ENCODE measurements around the gene NRSN2.
"Not testable (repeated sequence)": the region's sequence is repeated elsewhere in the genome, so short reads cannot be mapped to it uniquely, and the experiment has no call there.

NRSN2 gene

DNA sequence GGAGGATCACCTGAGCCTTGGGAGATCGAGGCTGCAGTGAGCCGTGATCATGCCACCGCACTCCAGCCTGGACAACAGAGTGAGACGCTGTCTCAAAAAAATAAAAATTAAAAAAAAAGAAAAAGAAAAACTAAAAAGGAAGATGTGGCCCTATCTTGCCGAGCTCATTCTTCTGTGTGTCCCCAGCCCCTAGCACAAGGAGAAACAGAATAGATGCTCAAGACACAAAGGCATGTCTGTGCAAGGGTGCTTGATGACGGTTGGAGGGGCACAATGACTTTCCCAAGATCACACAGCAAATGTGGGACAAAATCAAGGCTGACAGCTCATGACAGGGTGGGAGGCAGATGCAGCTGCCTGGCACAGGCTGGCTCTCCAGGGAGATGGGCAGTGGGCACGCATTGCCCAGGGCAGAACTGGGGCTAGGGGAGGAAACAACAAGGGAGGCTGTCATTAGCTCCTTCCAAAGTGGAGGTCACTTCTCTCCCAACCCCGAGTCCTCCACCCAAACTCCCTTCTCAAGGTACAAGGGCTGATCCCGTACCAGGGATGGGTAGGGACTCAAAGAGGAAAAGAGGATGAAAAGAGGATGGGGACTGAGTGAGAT is 775 bp upstream of the NRSN2 start:
- in situ Hi-C loops (cut with HindIII; ENCODE audit: low sequenced_read_pairs): no loop called here
- DNase-seq (ENCODE audit: low read depth): no peak
- H3K4me3 ChIP-seq (ENCODE audit: low read depth, low read length): peak overlapping the region; percentile 75
- TF ChIP-seq, protein P1, sequence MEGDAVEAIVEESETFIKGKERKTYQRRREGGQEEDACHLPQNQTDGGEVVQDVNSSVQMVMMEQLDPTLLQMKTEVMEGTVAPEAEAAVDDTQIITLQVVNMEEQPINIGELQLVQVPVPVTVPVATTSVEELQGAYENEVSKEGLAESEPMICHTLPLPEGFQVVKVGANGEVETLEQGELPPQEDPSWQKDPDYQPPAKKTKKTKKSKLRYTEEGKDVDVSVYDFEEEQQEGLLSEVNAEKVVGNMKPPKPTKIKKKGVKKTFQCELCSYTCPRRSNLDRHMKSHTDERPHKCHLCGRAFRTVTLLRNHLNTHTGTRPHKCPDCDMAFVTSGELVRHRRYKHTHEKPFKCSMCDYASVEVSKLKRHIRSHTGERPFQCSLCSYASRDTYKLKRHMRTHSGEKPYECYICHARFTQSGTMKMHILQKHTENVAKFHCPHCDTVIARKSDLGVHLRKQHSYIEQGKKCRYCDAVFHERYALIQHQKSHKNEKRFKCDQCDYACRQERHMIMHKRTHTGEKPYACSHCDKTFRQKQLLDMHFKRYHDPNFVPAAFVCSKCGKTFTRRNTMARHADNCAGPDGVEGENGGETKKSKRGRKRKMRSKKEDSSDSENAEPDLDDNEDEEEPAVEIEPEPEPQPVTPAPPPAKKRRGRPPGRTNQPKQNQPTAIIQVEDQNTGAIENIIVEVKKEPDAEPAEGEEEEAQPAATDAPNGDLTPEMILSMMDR (IDR thresholded peaks at IDR 0.05; ENCODE audit: low read depth, low read length, missing control alignments): no peak

DNA sequence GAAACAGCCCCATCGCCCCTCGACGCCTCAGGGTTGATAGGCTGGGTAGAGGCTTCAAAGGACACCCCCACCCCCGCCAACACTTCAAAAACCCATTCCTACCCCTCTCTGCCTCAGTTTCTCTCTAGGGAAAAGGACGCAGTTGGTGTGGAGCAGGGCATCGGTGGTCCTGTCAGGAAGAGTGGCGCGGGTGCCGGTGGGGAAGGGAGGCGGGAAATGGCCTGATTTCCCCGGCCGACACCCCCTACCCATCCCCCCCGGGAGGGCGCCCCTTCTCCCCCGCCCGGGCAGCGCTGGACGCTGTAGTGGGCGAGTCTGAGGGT is 367 bp downstream of the NRSN2 start:
- in situ Hi-C loops (cut with HindIII; ENCODE audit: low sequenced_read_pairs): no loop called here
- peak overlapping the region; percentile 75 for H3K4me3 ChIP-seq (ENCODE audit: low read depth, low read length)
- TF ChIP-seq, protein P1 (IDR thresholded peaks at IDR 0.05; ENCODE audit: low read depth, low read length, missing control alignments): no peak
- no peak for DNase-seq (ENCODE audit: low read depth)

GRCh38 chr20:347640-348484 is 951 bp downstream of the NRSN2 start:
- H3K4me3 ChIP-seq (ENCODE audit: low read depth, low read length): peak overlapping the region; percentile 75
- peak; percentile 80 for DNase-seq (ENCODE audit: low read depth)
- in situ Hi-C loops (cut with HindIII; ENCODE audit: low sequenced_read_pairs): no loop called here
- TF ChIP-seq, protein P1 (IDR thresholded peaks at IDR 0.05; ENCODE audit: low read depth, low read length, missing control alignments): no peak

- in situ Hi-C loops (cut with HindIII; ENCODE audit: low sequenced_read_pairs): no loop called here
- no peak for DNase-seq (ENCODE audit: low read depth)
- H3K4me3 ChIP-seq (ENCODE audit: low read depth, low read length): no peak overlapping the region
- TF ChIP-seq, protein P1 (IDR thresholded peaks at IDR 0.05; ENCODE audit: low read depth, low read length, missing control alignments): no peak
These were observed 2.3 kb downstream of the NRSN2 start for GRCh38 chr20:348972-349841.

- in situ Hi-C loops (cut with HindIII; ENCODE audit: low sequenced_read_pairs): no loop called here
- no peak for DNase-seq (ENCODE audit: low read depth)
- H3K4me3 ChIP-seq (ENCODE audit: low read depth, low read length): no peak overlapping the region
- TF ChIP-seq, protein P1 (IDR thresholded peaks at IDR 0.05; ENCODE audit: low read depth, low read length, missing control alignments): no peak
These were observed 6.3 kb downstream of the NRSN2 start for GRCh38 chr20:353166-353565.

DNA sequence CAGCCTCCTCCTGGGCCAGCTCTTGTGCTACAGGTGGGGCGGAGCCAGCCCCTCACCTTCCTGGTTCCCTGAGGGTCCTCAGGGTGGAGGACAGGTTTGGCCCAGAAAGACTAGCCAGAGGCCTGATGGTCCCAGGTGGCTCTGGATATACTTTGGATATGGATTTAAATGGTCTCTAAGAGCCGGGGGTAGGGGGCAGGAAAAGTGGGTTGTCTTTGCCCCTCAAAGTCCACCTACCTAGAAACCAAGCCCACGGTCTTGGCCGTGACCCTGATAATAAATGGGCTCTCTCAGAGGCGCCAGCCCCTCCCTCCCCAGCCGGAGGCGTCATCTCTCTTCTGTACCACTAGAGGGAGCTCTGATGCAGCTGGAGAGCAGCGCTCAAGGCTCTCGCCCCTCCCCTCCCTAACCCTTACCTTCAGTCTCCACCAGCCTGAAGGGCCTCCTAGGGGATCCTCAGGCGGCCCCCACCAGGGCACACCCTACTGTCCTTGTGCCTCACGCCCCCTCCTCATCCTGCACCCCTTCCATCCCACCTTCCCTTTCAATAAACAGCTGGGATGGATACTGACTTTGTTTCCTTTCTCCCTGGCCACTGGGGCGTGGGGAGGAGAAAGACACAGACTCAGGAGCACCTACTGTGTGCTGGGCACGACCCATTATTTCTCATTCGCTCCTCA is 7.5 kb downstream of the NRSN2 start:
- in situ Hi-C loops (cut with HindIII; ENCODE audit: low sequenced_read_pairs): no loop called here
- no peak overlapping the region for H3K4me3 ChIP-seq (ENCODE audit: low read depth, low read length)
- TF ChIP-seq, protein P1 (IDR thresholded peaks at IDR 0.05; ENCODE audit: low read depth, low read length, missing control alignments): peak; percentile 95
- DNase-seq (ENCODE audit: low read depth): peak; percentile 47

GRCh38 chr20:356154-356553 is 9.2 kb downstream of the NRSN2 start:
- H3K4me3 ChIP-seq (ENCODE audit: low read depth, low read length); DNase-seq (ENCODE audit: low read depth); in situ Hi-C loops (cut with HindIII; ENCODE audit: low sequenced_read_pairs): not testable (repeated sequence)
